Natural killer cell (primary cell): Measurements from ENCODE around the gene ERICH3. TPM values are rescaled to one million over a fixed set of nuclear protein-coding genes. Genes with fewer than 3 reads are reported as not detected.

Experiments used
- ATAC-seq, 3 donors: fragments of 150-1000 bp in 2 of 3; fragments of 200-7000 bp in 1 of 3; cut with Tn5 transposase; 1 replicate in 1 of 3; 2 replicates in 2 of 3; pipeline ENCODE4 v1.10.0; 2021; ENCODE audit warnings: mild to moderate bottlenecking in 2 of 3, moderate library complexity in 2 of 3
- DNase-seq, 2 donors: peaks; one replicate each; pipeline versions ENCODE4 v3.0.0 to v3.0.0-alpha.2; 2013 to 2021; ENCODE audit warnings: mixed read lengths in 1 of 2
- H3K27ac ChIP-seq: one replicate; pipeline ENCODE4 v1.5.1; 2013; ENCODE audit warnings: mild to moderate bottlenecking, low read length
- H3K27me3 ChIP-seq: one replicate; pipeline ENCODE4 v1.6.1; 2013; ENCODE audit warnings: low read length; ENCODE audit not compliant: control insufficient read depth, insufficient read depth
- H3K36me3 ChIP-seq: one replicate; pipeline ENCODE4 v1.6.1; 2013; ENCODE audit warnings: low read length; ENCODE audit not compliant: control insufficient read depth, insufficient read depth
- H3K4me1 ChIP-seq: one replicate; pipeline ENCODE4 v1.6.1; 2013; ENCODE audit warnings: low read length; ENCODE audit not compliant: control insufficient read depth, insufficient read depth
- H3K4me3 ChIP-seq: one replicate; pipeline ENCODE4 v1.5.1; 2013; ENCODE audit warnings: low read length
- H3K9me3 ChIP-seq: one replicate; pipeline ENCODE4 v1.6.1; 2013; ENCODE audit warnings: low read length; ENCODE audit not compliant: control insufficient read depth, insufficient read depth
- H3K27ac Mint-ChIP-seq, 2 donors: one replicate each; pipeline ENCODE4 v1.8.0; 2022; ENCODE audit warnings: mild to moderate bottlenecking in 2 of 2, mixed read lengths in 2 of 2, moderate library complexity in 1 of 2
- H3K27me3 Mint-ChIP-seq, 2 donors: one replicate each; pipeline ENCODE4 v1.8.0; 2022; ENCODE audit warnings: low read depth in 2 of 2, mixed read lengths in 2 of 2
- H3K36me3 Mint-ChIP-seq: one replicate; pipeline ENCODE4 v1.8.0; 2022; ENCODE audit warnings: mixed read lengths
- H3K4me1 Mint-ChIP-seq, 2 donors: one replicate each; pipeline ENCODE4 v1.8.0; 2022; ENCODE audit warnings: mixed read lengths in 2 of 2
- H3K4me3 Mint-ChIP-seq: one replicate; pipeline ENCODE4 v1.8.0; 2022; ENCODE audit warnings: mild to moderate bottlenecking, moderate library complexity, mixed read lengths
- H3K9me3 Mint-ChIP-seq, 2 donors: one replicate each; pipeline ENCODE4 v1.8.0; 2022; ENCODE audit warnings: mixed read lengths in 2 of 2
- CTCF ChIP-seq: fragments of 200-600 bp; IDR thresholded peaks from one replicate; pipeline ENCODE4 v1.8.0; 2022; ENCODE audit warnings: antibody characterized with exemption
- WGBS: methylation state at CpG from one replicate; pipeline ENCODE4 v1.1.7; 2013; ENCODE audit warnings: missing lambda C conversion rate; ENCODE audit not compliant: insufficient coverage; 5-methylcytosine and 5-hydroxymethylcytosine counted together
- intact Hi-C: fragments of 100-400 bp; cut with micrococcal nuclease; formaldehyde crosslinking; loops from one replicate; pipeline ENCODE4 v1.14.2; 2022
- total RNA-seq, 4 donors: library from RNA; stranded (reverse); fragments of 120-200 nt in 1 of 4; gene quantifications; one replicate each; pipeline versions ENCODE4 v1.2.3 to v1.2.4, GENCODE V29; 2013 to 2022

ERICH3 gene
- total RNA-seq, 3 donors from 2014 or later (not counting 1 experiment from before 2014, with no cell fraction given) = 0.64 to 1.0 (median 0.68) TPM

DNA sequence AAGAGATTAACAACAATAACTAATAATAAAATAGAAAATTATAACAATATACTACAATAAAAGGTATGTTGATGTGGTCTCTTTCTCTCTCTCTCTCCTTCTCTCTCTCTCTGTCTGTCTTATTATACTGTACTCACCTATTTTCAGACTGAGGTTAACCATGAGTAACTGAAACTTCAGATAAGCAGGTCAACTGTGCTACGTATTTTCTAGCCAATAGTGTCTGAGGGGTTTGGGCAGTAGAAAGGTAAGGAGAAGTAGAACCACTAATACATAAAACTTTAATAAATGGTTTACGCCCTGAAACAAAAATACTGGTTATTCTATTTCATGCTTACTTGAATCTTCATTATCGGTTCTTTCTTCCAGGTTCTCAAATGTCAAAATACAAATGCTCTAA is 90.2 kb downstream of the ERICH3 start:
- no peak for TF ChIP-seq CTCF
- ATAC-seq (no peak), DNase-seq (no peak)
- Mint-ChIP-seq H3K4me1 (peaks cover 5 to 15% of the 10 kb centered on the region in 2 donors), H3K27me3 (no peaks in the 10 kb centered on the region), H3K36me3 (no peaks in the 10 kb centered on the region), H3K9me3 (no peaks in the 10 kb centered on the region), H3K4me3 (no peak overlapping the region), H3K27ac (no peak overlapping the region)
- Histone ChIP-seq H3K4me3 (no peak overlapping the region), H3K36me3 (no peaks in the 10 kb centered on the region), H3K9me3 (no peaks in the 10 kb centered on the region), H3K27ac (no peak overlapping the region), H3K4me1 (no peaks in the 10 kb centered on the region), H3K27me3 (no peaks in the 10 kb centered on the region)
- intact Hi-C loops = no loop called here
- 92% methylated on average over 2 of the region's 3 CpGs for WGBS

- Histone ChIP-seq H3K9me3 (no peaks in the 10 kb centered on the region), H3K27ac (peak overlapping the region; percentile 61), H3K27me3 (no peaks in the 10 kb centered on the region), H3K36me3 (no peaks in the 10 kb centered on the region), H3K4me1 (no peaks in the 10 kb centered on the region), H3K4me3 (no peak overlapping the region)
- ATAC-seq (peak; percentile 87 to 90 (median 87)), DNase-seq (peak in 1 of 2 donors; percentile 7)
- peaks cover 11 to 20% of the 10 kb centered on the region in 2 donors for H3K4me1 Mint-ChIP-seq
- peak overlapping the region; percentile 68 to 77 for H3K27ac Mint-ChIP-seq
- intact Hi-C loops = no loop called here
- no peaks in the 10 kb centered on the region for H3K9me3 Mint-ChIP-seq
- H3K27me3 Mint-ChIP-seq = no peaks in the 10 kb centered on the region
- WGBS = 24% methylated on average over 3 of the region's 3 CpGs
- H3K36me3 Mint-ChIP-seq = no peaks in the 10 kb centered on the region
- peak overlapping the region; percentile 53 for H3K4me3 Mint-ChIP-seq
- no peak for TF ChIP-seq CTCF
These were observed 94.2 kb downstream of the ERICH3 start for GRCh38 chr1:74579425-74579824.

DNA sequence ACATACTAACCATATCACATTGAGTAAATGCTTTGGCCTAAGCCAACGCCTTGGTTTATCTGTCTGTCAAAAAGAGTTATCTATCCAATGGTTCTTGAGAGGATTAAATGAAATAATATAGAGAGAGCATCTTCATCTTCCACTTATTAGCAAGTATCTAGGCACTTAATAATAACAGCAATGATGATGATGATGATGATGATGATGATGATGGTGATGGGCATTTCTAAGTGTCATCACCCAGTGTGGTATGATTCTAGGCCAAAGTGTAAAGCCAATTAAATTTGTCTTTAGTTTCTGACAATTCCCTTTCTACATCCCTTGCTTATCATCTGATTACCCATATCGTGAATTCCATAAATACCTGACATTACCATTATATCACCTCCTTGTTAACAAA is 95.5 kb downstream of the ERICH3 start:
- intact Hi-C loops = no loop called here
- no peaks in the 10 kb centered on the region for H3K4me1 ChIP-seq
- Mint-ChIP-seq H3K4me3 (no peak overlapping the region), H3K4me1 (peaks cover 11 to 20% of the 10 kb centered on the region in 2 donors), H3K27ac (no peak overlapping the region), H3K36me3 (no peaks in the 10 kb centered on the region), H3K27me3 (no peaks in the 10 kb centered on the region), H3K9me3 (no peaks in the 10 kb centered on the region)
- no peaks in the 10 kb centered on the region for H3K9me3 ChIP-seq
- H3K36me3 ChIP-seq = no peaks in the 10 kb centered on the region
- H3K27ac ChIP-seq = no peak overlapping the region
- TF ChIP-seq CTCF = no peak
- H3K4me3 ChIP-seq = no peak overlapping the region
- no peak for ATAC-seq
- no peak for DNase-seq
- WGBS = 100% methylated on average over 1 of the region's 2 CpGs
- H3K27me3 ChIP-seq = no peaks in the 10 kb centered on the region

DNA sequence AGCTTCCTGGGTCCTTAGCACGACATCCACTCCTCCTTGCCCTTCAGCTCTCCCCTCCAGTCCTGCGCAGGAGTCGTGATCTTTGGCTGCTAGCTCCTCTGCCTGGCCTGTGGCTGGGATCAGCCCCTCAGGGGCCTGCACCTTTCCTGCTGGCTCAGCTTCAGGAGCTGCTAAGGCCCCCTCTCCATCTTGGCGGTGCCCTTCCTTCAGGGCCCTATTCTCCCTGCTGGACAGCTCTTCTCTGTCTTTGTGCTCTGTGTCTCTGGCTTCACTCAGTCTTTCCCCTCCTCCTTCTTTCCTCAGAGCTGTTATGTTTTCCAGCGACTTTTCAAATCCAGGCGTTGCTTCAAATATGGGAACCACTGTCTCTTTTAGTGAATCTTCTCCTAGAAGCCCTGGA is 101.7 kb downstream of the ERICH3 start:
- Histone ChIP-seq H3K4me3 (no peak overlapping the region), H3K4me1 (no peaks in the 10 kb centered on the region), H3K36me3 (no peaks in the 10 kb centered on the region), H3K27me3 (no peaks in the 10 kb centered on the region), H3K9me3 (no peaks in the 10 kb centered on the region), H3K27ac (no peak overlapping the region)
- ATAC-seq = no peak
- H3K36me3 Mint-ChIP-seq = no peaks in the 10 kb centered on the region
- no peak for TF ChIP-seq CTCF
- peaks cover 0 to 3% of the 10 kb centered on the region in 2 donors for H3K27me3 Mint-ChIP-seq
- no peaks in the 10 kb centered on the region for H3K9me3 Mint-ChIP-seq
- intact Hi-C loops = no loop called here
- WGBS = 85% methylated on average over 6 of the region's 6 CpGs
- no peak overlapping the region for H3K27ac Mint-ChIP-seq
- H3K4me3 Mint-ChIP-seq = no peak overlapping the region
- no peak for DNase-seq
- H3K4me1 Mint-ChIP-seq = no peaks in the 10 kb centered on the region
